GM19467 (cell line): ENCODE results near the gene RHBDD2.
"Not testable (repeated sequence)": the region's sequence is repeated elsewhere in the genome, so short reads cannot be mapped to it uniquely, and the experiment has no call there.

Source experiments
- ATAC-seq: cut with Tn5 transposase; IDR thresholded peaks from one replicate; pipeline ENCODE4 v1.9.1; 2021; ENCODE audit warnings: mild to moderate bottlenecking, moderate library complexity; ENCODE audit not compliant: unreplicated experiment

RHBDD2 gene

GRCh38 chr7:75888464-75889222 lies 9.8 kb downstream of the RHBDD2 start:
- no peak for ATAC-seq

DNA sequence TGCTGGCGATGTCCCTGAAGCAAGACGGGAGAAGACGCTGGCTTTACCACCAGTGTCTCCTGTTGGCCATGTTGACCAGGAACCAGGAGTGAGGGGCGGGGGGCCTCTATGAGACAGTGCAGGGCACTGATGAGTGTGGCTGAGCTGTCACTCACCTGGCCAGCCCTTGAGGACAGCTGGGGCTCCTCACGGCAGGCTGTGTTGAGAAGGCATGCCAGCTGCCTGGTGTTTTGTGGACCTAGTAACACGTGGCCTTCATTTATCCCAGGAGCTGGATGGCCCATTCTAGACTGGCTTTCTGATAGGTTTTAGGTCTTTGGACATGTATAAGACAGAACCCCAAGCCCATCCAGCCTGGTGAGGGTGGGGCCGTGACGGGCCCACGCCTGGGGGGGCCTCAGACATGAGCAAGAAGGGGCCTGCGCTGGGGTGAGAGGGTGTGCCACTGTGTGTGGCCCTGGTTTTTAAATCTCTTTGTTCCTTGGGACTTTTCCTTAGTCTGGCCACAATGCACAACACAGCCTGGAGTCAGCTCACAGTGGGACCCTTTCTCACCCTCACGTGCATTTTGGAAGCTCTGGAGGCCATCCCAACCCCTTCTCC lies 10.5 kb downstream of the RHBDD2 start:
- ATAC-seq, result no peak

GRCh38 chr7:75889826-75890225 lies 11.0 kb downstream of the RHBDD2 start:
- no peak for ATAC-seq

GRCh38 chr7:75891237-75891636 lies 12.4 kb downstream of the RHBDD2 start:
- not testable (repeated sequence) for ATAC-seq

DNA sequence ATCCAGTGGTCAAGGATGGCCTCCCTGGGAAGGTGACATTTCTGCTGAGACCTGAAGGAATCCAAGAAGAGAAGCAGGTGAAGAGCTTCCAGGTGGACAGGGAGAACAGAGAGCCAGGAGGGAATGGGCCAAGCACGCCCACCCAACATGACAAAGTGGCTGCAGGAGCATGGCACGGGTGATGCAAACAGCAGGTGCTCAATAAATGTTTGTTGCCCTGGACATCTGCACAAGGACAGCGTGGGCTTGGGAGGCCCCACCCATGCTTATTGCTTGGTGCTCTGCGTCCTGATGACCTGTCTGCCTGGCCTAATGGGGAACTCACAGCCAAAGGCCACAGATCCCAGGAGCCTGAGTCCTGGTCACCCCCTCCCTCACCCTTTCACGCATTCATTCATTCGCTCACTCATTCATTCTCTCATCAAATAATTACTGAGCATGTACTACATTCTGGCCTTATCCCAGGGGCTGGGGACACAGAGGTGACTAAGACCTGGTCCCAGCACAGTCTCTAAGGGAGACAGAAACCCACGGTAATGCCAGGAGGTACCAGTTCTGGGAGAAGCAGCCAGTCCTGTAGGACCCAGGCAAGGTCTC lies 13.1 kb downstream of the RHBDD2 start:
- ATAC-seq, result no peak

- ATAC-seq, result no peak
Measured at GRCh38 chr7:75892634-75893272, 13.9 kb downstream of the RHBDD2 start.

- ATAC-seq, result no peak
Measured at GRCh38 chr7:75896803-75897327, 18.0 kb downstream of the RHBDD2 start.

GRCh38 chr7:75900617-75901315 lies 21.9 kb downstream of the RHBDD2 start:
- no peak for ATAC-seq

DNA sequence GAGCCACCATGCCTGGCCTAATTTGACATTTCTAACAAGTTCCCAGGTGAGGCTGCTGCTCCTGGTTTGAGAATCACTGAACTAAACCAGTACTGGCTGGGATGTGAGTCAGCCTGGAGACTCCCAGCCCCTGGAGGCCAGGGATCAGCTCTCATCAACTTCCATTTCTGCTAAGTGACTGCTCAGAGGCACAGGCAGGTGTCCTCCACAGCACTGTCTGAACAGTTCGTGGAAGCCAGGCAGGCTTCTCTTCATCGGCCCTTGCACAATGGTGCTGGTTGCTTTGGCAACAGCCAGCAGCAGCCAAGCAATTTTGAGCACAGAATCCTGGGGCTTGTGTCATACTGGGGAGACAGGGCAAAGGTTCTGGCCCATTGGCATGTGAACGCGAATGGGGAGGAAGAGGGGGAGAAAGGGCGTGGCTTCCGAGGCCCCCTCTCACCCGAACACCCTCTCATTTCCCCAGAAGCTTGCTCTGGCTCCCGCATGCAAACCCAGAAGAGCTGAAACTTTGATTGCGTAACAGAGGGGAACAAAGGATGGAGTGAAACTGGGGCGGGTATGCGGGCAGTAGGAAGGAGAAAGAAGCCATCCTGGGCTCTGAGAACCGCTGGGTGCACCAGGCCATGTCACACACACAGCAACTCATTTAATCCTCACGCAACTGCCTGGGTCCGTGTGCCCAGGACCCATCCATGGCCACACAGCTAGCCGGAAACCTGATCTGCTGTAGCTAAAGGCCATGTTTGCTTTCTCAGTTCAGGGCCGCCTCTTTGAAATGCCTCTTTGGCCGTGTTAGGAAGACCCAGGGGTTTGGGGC lies 27.2 kb downstream of the RHBDD2 start:
- no peak for ATAC-seq

DNA sequence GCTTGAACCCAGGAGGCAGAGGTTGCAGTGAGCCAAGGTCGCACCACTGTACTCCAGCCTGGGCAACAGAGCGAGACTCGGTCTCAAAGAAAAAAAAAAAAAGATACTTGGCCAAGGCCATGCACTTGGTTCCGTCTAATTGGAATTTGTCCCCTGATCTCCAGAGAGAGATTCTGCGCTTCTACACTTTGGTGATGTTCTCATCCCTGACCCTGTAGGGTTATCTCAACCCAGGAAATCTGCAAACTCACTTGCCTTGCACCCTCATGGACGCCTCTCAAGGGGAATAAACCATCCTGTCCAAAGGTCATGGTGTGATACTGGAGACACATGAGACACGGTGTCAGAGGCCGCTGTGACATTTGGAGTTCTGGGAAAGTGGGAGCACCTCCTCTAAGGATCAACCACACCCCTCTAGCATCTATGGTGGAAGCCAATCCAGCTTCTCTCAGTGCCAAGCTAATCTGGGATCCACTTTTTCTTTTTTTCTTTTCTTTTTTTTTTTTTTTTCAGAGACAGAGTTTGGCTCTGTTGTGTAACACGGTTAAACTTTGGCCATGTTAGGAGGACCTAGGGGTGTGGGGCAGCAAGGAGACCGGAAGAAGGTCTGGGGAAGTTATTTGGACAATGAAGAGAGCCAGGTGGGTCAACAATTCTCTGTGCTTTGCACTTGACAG lies 28.3 kb downstream of the RHBDD2 start:
- no peak for ATAC-seq

DNA sequence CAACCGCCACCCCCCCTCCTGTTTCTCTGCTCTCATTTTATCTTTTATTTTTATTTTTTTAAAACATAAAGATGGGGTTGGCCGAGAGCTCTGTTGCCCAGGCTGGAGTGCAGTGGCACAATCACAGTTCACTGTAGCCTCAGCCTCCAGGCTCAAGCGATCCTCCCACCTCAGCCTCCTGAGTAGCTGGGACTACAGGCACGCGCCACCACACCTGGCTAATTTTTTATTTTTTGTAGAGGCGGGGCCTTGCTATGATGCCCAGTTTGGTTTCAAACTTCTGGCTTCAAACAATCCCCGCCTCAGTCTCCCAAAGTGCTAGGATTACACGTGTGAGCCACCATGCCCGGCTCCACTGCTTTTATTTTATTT lies 28.8 kb downstream of the RHBDD2 start:
- not testable (repeated sequence) for ATAC-seq

- ATAC-seq, result no peak
Measured at GRCh38 chr7:75909521-75910132, 30.8 kb downstream of the RHBDD2 start.

DNA sequence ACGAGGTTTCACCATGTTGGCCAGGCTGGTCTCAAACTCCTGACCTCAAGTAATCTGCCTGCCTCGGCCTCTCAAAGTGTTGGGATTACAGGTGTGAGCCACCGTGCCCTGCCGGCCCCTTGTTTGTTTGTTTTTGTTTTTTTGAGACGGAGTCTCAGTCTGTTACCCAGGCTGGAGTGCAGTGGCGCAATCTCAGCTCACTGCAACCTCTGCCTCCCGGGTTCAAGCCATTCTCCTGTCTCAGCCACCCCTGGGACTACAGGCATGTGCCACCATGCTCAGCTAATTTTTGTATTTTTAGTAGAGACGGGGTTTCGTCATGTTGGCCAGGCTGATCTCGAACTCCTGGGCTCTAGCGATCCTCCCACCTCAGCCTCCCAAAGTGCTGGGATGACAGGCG lies 32.4 kb downstream of the RHBDD2 start:
- ATAC-seq, result not testable (repeated sequence)

- ATAC-seq, result no peak
Measured at GRCh38 chr7:75913437-75913836, 34.6 kb downstream of the RHBDD2 start.

- ATAC-seq, result no peak
Measured at GRCh38 chr7:75914169-75914654, 35.4 kb downstream of the RHBDD2 start.

DNA sequence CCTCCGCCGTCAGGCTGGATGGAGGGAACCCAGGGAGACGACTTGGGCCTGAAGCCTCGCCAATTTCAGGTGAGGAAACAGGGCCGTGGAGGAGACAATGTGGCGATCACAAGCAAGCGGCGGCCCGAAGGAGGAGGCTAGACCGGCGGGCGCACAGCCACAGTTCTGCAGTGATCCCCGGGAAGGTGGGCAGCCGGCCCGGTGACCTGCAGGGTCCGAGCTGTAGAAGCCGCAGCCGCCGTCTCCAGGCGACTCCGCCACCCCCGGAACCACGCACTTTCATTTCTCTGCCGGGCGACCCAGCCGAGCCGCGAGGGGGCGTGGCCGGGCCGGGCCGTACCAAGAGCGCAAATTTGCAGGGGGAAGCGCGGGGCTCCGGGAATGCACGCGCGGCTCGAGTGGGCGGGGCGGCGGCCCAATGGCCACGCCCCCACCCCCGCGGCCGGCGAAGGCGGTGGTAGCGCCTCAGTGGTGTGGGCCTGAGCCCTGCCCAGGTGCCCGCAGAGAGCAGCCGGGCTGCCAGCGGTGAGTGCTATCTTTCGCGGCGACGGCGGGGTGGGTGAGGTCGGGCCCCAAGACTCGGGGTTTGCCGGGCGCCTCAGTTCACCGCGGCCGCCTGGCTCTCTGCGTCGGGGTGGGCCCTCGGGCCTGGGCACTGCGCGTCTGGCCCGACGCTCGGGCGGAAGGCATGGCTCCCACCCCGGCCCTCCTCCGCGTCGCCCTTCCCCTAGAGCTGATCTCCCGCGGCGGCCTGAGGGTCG lies 36.0 kb downstream of the RHBDD2 start, which contains the start of gene POR:
Gene POR (plus strand): TSS at position 501 of the 761 bp plus-strand sequence. CDS start 38,847 bp downstream, outside the sequence.
- ATAC-seq, result peak; percentile 75

DNA sequence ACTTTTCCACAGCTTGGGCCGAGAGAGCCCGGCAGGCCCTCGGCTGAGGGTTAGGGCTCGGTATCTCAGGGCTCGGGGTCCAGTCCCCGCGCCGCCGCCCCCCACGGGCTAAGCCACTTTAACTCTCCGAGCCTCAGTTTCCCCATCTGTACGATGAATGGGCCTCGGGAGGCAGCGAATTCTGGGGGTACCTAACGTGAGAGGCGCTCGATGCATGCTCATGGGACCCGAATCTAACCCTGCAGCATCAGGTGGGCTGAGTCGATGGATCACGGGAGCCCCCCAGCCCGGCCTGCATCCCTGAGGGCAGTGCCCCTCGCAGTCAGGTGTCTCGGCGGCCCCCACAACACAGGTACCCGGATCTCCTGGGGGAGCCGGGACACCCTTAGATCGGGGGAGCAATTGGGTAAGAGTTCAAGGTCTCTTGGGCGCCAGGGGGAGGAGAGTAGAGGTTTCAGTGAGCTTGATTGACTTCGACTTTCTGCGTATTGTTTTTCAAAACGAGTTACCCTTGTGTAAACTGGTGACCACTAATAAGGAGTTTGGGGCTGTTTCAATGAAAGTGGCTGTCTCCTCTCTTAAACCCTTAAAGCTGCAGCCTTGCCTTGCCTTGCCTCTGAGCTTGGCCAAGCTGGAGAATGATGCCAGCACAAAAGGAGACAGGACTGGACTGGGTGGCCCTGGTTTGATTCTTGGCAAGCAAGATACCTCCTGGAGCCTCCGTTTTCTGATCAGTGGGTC lies 36.8 kb downstream of the RHBDD2 start:
- no peak for ATAC-seq
